K562 (cell line): ENCODE measurements around the gene DGCR2. TPM values are rescaled to one million over a fixed set of nuclear protein-coding genes. Genes with fewer than 3 reads are reported as not detected.

Experiments
- ATAC-seq: fragments of 200-7000 bp; cut with Tn5 transposase; 3 replicates; pipeline ENCODE4 v1.9.1; 2020; ENCODE audit warnings: moderate library complexity
- BruUV-seq: library from RNA; stranded (reverse); fragments of 400-500 nt; replicated peaks from 2 replicates; lab custom pipeline; 2021; lab: Mats Ljungman, UMichigan
- CTCF ChIA-PET: fragments of 300-600 bp; formaldehyde crosslinking; extraction: SDS; loops from one replicate; lab custom pipeline; 2021; ENCODE audit warnings: low intra/inter-chr PET ratio; lab: Yijun Ruan, JAX
- POLR2A ChIA-PET: fragments of 300-600, 350-650 bp; sonication (Branson Sonifier 250); formaldehyde crosslinking; extraction: SDS; loops from one replicate; lab custom pipeline; 2021; ENCODE audit warnings: antibody characterized with exemption, inconsistent platforms; lab: Yijun Ruan, JAX
- DNase-seq, 4 experiments: peaks; one replicate each; pipeline versions ENCODE4 v3.0.0 to v3.0.0-alpha.2; 2011 to 2018; ENCODE audit warnings: low spot score in 3 of 4, mixed read lengths in 3 of 4; ENCODE audit errors: extremely low read depth in 1 of 4
- FAIRE-seq: peaks from 2 replicates; lab custom pipeline; 2011; peaks lifted over from hg19 to GRCh38; lab: Jason Lieb, UNC
- H2AFZ ChIP-seq: 2 replicates; pipeline ENCODE4 v1.6.0; 2011; ENCODE audit warnings: low read depth, low read length, control low read depth, inconsistent platforms
- H3K27ac ChIP-seq: fragments of 200-600 bp; 3 replicates; pipeline ENCODE4 v1.8.0; 2011; ENCODE audit warnings: low read depth, mild to moderate bottlenecking, control low read depth, inconsistent platforms, low read length, moderate library complexity, mixed read lengths; ENCODE audit errors: extremely low read depth
- H3K27me3 ChIP-seq, 2 experiments: fragments of 300-600 bp in 1 of 2; 2 replicates in 1 of 2; 3 replicates in 1 of 2; pipeline versions ENCODE4 v1.6.0 to v1.8.0; 2011; ENCODE audit warnings: inconsistent platforms in 2 of 2, low read length in 2 of 2, mild to moderate bottlenecking in 1 of 2, mixed read lengths in 1 of 2, moderate library complexity in 1 of 2; ENCODE audit not compliant: control insufficient read depth in 2 of 2, insufficient read depth in 2 of 2
- H3K36me3 ChIP-seq: fragments of 300-600 bp; 3 replicates; pipeline ENCODE4 v1.8.0; 2011; ENCODE audit warnings: mild to moderate bottlenecking, low read length, inconsistent platforms; ENCODE audit not compliant: control insufficient read depth, insufficient read depth
- H3K4me1 ChIP-seq, 2 experiments: fragments of 200-600 bp in 1 of 2; replicated peaks in 1 of 2; 2 replicates in 1 of 2; 3 replicates in 1 of 2; pipeline versions ENCODE4 v1.5.1 to v1.8.0; 2011; ENCODE audit warnings: inconsistent platforms in 2 of 2, low read length in 2 of 2, mild to moderate bottlenecking in 1 of 2, mixed read lengths in 1 of 2, moderate library complexity in 1 of 2; ENCODE audit not compliant: control insufficient read depth in 2 of 2, insufficient read depth in 2 of 2
- H3K4me2 ChIP-seq: 2 replicates; pipeline ENCODE4 v1.6.1; 2011; ENCODE audit warnings: low read length, control low read depth, inconsistent platforms, mixed read lengths; ENCODE audit not compliant: insufficient read depth
- H3K4me3 ChIP-seq: fragments of 200-600 bp; sonication (generic), shearing (Covaris generic); 2 replicates; pipeline ENCODE4 v1.5.1; 2016; ENCODE audit warnings: control low read depth, inconsistent platforms
- H3K79me2 ChIP-seq: fragments of 200-600 bp; 3 replicates; pipeline ENCODE4 v1.8.0; 2011; ENCODE audit warnings: low read length, inconsistent platforms; ENCODE audit not compliant: control insufficient read depth, insufficient read depth
- H3K9ac ChIP-seq, 2 experiments: 2 replicates each; pipeline versions ENCODE4 v1.6.0 to v1.6.1; 2011; ENCODE audit warnings: low read depth in 2 of 2, low read length in 2 of 2, control low read depth in 1 of 2, inconsistent platforms in 1 of 2, mild to moderate bottlenecking in 1 of 2, mixed read lengths in 1 of 2; ENCODE audit not compliant: insufficient read depth in 1 of 2
- H3K9me1 ChIP-seq: one replicate; pipeline ENCODE4 v1.6.0; 2011; ENCODE audit warnings: inconsistent platforms, mild to moderate bottlenecking, low read length, moderate library complexity; ENCODE audit not compliant: control insufficient read depth, insufficient read depth
- H3K9me3 ChIP-seq: replicated peaks from 2 replicates; pipeline ENCODE4 v1.5.1; 2011; ENCODE audit warnings: low read depth, low read length, inconsistent platforms; ENCODE audit not compliant: control insufficient read depth, insufficient read depth
- H4K20me1 ChIP-seq: replicated peaks from 2 replicates; pipeline ENCODE4 v1.6.1; 2011; ENCODE audit warnings: low read length, inconsistent platforms, mixed read lengths; ENCODE audit not compliant: control insufficient read depth, insufficient read depth
- HEY1 ChIP-seq: fragments of 250-450 bp; sonication (Bioruptor Pico); IDR thresholded peaks from 2 replicates; pipeline ENCODE4 v1.5.0; 2020; ENCODE audit warnings: mild to moderate bottlenecking, moderate library complexity, borderline replicate concordance
- MYC ChIP-seq, 2 experiments: fragments of 250-450 bp in 1 of 2; sonication (Bioruptor Pico) in 1 of 2; IDR thresholded peaks; 2 replicates each; pipeline versions ENCODE4 v1.5.1 to v1.6.1; 2012 to 2021; ENCODE audit warnings: low read depth in 2 of 2, borderline replicate concordance in 1 of 2, improper control_type of control experiment in 1 of 2, low read length in 1 of 2, mild to moderate bottlenecking in 1 of 2, moderate library complexity in 1 of 2
- NR2F6 ChIP-seq: fragments of 450-650 bp; formaldehyde crosslinking; IDR thresholded peaks from 2 replicates; pipeline ENCODE4 v1.4.0; 2020; ENCODE audit warnings: mild to moderate bottlenecking
- RAD21 ChIP-seq, 2 experiments: fragments of 250-450 bp in 1 of 2; fragments of 450-650 bp in 1 of 2; sonication (Bioruptor Pico) in 1 of 2; formaldehyde crosslinking in 1 of 2; IDR thresholded peaks in 1 of 2; conservative IDR thresholded peaks in 1 of 2; 2 replicates each; pipeline versions ENCODE4 v1.4.0 to v1.8.0; 2020 to 2022; ENCODE audit warnings: mild to moderate bottlenecking in 2 of 2, moderate library complexity in 1 of 2
- SETDB1 ChIP-seq: IDR thresholded peaks from one replicate; pipeline ENCODE4 v1.6.1; 2012; ENCODE audit warnings: low read length, control low read depth, inconsistent platforms
- SPI1 ChIP-seq: IDR thresholded peaks from 2 replicates; pipeline ENCODE4 v1.6.1; 2011; ENCODE audit warnings: low read depth, low read length, control low read depth, borderline replicate concordance
- WGBS: fragments of 100-300 bp; shearing (Covaris generic); methylation state at CpG from one replicate; pipeline ENCODE4 v1.1.6; 2016; ENCODE audit warnings: low coverage, mixed read lengths; ENCODE audit not compliant: insufficient coverage; ENCODE audit errors: missing lambda C conversion rate; 5-methylcytosine and 5-hydroxymethylcytosine counted together
- in situ Hi-C: fragments of 300-500 bp; cut with MboI; formaldehyde crosslinking; loops from 4 replicates; pipeline ENCODE4 v1.15.0; 2018; ENCODE audit warnings: inconsistent platforms, mixed read lengths
- intact Hi-C: fragments of 100-400 bp; cut with micrococcal nuclease; formaldehyde crosslinking; loops from 2 replicates; pipeline ENCODE4 v1.14.2; 2022
- polyA plus RNA-seq, 8 experiments: library from polyadenylated mRNA; depleted of rRNA in 4 of 8; stranded (reverse) in 5 of 8; unstranded in 3 of 8; fragments of >200 nt; fragmentation: Nextera tagmentation in 2 of 8; fragmentation: Illumina TruSeq in 1 of 8; extraction: Ambion mirVana in 2 of 8; extraction: Trizol in 1 of 8; gene quantifications; 2 replicates each; pipeline versions ENCODE4 v1.2.1 to v1.2.3, GENCODE V29; 2011 to 2014; ENCODE audit warnings: inconsistent platforms in 1 of 8, missing spikeins in 1 of 8
- total RNA-seq, 7 experiments: library from RNA; depleted of rRNA in 6 of 7; stranded (reverse); fragments of >200 nt in 6 of 7; fragmentation: Illumina TruSeq in 2 of 7; extraction: Trizol in 2 of 7; gene quantifications; 2 replicates each; pipeline versions ENCODE4 v1.2.1 to v1.2.3, GENCODE V29; 2011 to 2021; ENCODE audit warnings: low replicate concordance in 1 of 7
- TF ChIP-seq, protein P1 (sequence below): fragments of 250-450 bp; sonication (Bioruptor Pico); IDR thresholded peaks from 2 replicates; pipeline ENCODE4 v1.9.0; 2021; ENCODE audit warnings: mild to moderate bottlenecking, inconsistent platforms
- TF ChIP-seq, protein P2 (sequence below), 2 experiments: IDR thresholded peaks in 1 of 2; conservative IDR thresholded peaks in 1 of 2; 2 replicates each; pipeline ENCODE4 v1.6.1; 2016; ENCODE audit warnings: low read depth in 2 of 2, mild to moderate bottlenecking in 1 of 2, missing compliant biosample characterization in 1 of 2, missing genetic modification characterization in 1 of 2, moderate library complexity in 1 of 2

DGCR2 gene
- total and polyA plus RNA-seq, 9 of the 15 experiments (the other 6 are each of a cell fraction or from before 2014, with no cell fraction given) = 0.69 to 101 (median 56.4) TPM

DNA sequence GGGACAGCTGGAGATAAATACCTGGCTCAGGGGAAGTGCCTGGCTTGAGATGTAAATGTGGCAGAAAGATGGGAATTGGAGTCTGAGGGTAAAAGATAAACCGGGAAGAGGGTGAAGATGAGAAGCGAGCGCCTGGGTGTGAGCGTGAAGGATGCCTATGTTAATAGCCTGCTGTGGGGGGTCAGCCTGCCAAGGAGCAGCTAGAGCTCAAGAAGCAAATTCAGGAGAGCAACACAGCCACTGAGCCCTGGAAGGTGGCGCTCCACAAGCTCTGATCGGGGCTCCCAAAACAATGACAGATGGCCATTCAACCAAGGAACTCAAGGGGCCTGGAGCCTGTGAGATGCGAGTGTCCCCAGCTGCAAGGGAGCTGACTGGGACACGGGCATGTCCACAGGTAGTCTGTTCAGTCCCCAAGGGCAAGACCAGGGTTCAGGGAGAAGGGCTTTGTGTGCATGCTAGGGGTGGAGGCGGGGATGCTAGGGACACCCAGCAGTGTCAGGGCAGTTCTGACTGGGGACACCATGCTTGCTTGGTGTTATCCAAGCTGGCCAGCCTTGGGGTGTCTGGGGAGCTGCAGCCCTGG, 25.1 kb upstream of the DGCR2 start:
- intact Hi-C loops (no loop called here), in situ Hi-C loops (no loop called here)
- H3K4me1 ChIP-seq = peaks cover 4 to 34% of the 10 kb centered on the region in 2 experiments; a peak in 4 of 5 replicates
- FAIRE-seq = no peak
- no TSS peak for BruUV-seq
- no peak overlapping the region for H3K4me2 ChIP-seq
- H3K4me3 ChIP-seq = no peak overlapping the region
- peak overlapping the region in 1 of 2 experiments; percentile 13; a peak in 2 of 4 replicates for H3K9ac ChIP-seq
- H4K20me1 ChIP-seq = 0 out of 2 replicates have a peak, but pooled peaks cover 3% of the 10 kb centered on the region
- ChIA-PET CTCF (interaction anchor here (0.6 to 3.1 kb wide), 3 partner anchors 9 to 483 kb away, joined by 3 to 26 read pairs (median 4); no protein-coding TSS in a partner anchor), POLR2A (interaction anchor here (0.6 to 6.1 kb wide), 18 partner anchors 9 to 501 kb away, joined by 3 to 54 read pairs (median 4); no protein-coding TSS in a partner anchor)
- H3K9me1 ChIP-seq = no peaks in the 10 kb centered on the region
- DNase-seq = no peak
- ATAC-seq = no peak
- peaks cover 15% of the 10 kb centered on the region for H3K79me2 ChIP-seq
- WGBS = 8% methylated on average over 9 of the region's 9 CpGs
- peaks cover 35 to 52% of the 10 kb centered on the region in 2 experiments for H3K27me3 ChIP-seq
- no peak overlapping the region for H3K27ac ChIP-seq
- peaks cover 8% of the 10 kb centered on the region for H3K36me3 ChIP-seq
- H2AFZ ChIP-seq = no peak overlapping the region
- no peaks in the 10 kb centered on the region for H3K9me3 ChIP-seq
- TF ChIP-seq HEY1 (CRISPR knock-in tag) (no peak), MYC (IDR thresholded peaks at IDR 0.05; ENCODE audit: low read depth, low read length) (no peak), MYC (CRISPR knock-in tag; IDR thresholded peaks at IDR 0.05; ENCODE audit: borderline replicate concordance, low read depth) (peak; percentile 23; the same call in 1 of the 2 replicates), SETDB1 (peak; percentile 98), RAD21 (CRISPR knock-in tag; conservative IDR thresholded peaks at IDR 0.05 in 1 of 2, IDR thresholded peaks at IDR 0.05 in 1 of 2) (peak in 1 of 2 experiments; percentile 15; a peak in 1 of 4 replicates), SPI1 (0 out of 2 replicates have a peak, but pooled peaks have one; percentile 23), NR2F6 (CRISPR knock-in tag) (no peak)
- TF ChIP-seq, protein P1, sequence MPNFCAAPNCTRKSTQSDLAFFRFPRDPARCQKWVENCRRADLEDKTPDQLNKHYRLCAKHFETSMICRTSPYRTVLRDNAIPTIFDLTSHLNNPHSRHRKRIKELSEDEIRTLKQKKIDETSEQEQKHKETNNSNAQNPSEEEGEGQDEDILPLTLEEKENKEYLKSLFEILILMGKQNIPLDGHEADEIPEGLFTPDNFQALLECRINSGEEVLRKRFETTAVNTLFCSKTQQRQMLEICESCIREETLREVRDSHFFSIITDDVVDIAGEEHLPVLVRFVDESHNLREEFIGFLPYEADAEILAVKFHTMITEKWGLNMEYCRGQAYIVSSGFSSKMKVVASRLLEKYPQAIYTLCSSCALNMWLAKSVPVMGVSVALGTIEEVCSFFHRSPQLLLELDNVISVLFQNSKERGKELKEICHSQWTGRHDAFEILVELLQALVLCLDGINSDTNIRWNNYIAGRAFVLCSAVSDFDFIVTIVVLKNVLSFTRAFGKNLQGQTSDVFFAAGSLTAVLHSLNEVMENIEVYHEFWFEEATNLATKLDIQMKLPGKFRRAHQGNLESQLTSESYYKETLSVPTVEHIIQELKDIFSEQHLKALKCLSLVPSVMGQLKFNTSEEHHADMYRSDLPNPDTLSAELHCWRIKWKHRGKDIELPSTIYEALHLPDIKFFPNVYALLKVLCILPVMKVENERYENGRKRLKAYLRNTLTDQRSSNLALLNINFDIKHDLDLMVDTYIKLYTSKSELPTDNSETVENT (CRISPR knock-in tag) = no peak
- TF ChIP-seq, protein P2, sequence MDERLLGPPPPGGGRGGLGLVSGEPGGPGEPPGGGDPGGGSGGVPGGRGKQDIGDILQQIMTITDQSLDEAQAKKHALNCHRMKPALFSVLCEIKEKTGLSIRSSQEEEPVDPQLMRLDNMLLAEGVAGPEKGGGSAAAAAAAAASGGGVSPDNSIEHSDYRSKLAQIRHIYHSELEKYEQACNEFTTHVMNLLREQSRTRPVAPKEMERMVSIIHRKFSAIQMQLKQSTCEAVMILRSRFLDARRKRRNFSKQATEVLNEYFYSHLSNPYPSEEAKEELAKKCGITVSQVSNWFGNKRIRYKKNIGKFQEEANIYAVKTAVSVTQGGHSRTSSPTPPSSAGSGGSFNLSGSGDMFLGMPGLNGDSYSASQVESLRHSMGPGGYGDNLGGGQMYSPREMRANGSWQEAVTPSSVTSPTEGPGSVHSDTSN (CRISPR knock-in tag; IDR thresholded peaks at IDR 0.05; ENCODE audit: low read depth) = 0 out of 2 replicates have a peak, but pooled peaks have one; percentile 18
- TF ChIP-seq, protein P2 (tag; conservative IDR thresholded peaks at IDR 0.05; ENCODE audit: low read depth) = no peak
